Spinal cord (tissue), 10 donors: ENCODE measurements around the gene MGAT4B. TPM values are rescaled to one million over a fixed set of nuclear protein-coding genes. Genes with fewer than 3 reads are reported as not detected.
A peak's percentile ranks its signal among the peaks of the same experiment; 100 is the strongest.
"Not testable (repeated sequence)": the region's sequence is repeated elsewhere in the genome, so short reads cannot be mapped to it uniquely, and the experiment has no call there.

ENCODE experiments used
- DNase-seq, 6 donors: peaks; one replicate each; pipeline versions ENCODE4 v3.0.0 to v3.0.0-alpha.2; 2013 to 2015; ENCODE audit warnings: low spot score in 6 of 6, low read depth in 4 of 6
- H3K27ac ChIP-seq: one replicate; pipeline ENCODE4 v1.5.1; 2013; ENCODE audit warnings: low read depth, low read length, control low read depth
- H3K27me3 ChIP-seq: one replicate; pipeline ENCODE4 v1.6.1; 2013; ENCODE audit warnings: low read length; ENCODE audit not compliant: control insufficient read depth, insufficient read depth
- H3K36me3 ChIP-seq: one replicate; pipeline ENCODE4 v1.6.1; 2013; ENCODE audit warnings: low read length; ENCODE audit not compliant: control insufficient read depth, insufficient read depth
- H3K4me1 ChIP-seq: one replicate; pipeline ENCODE4 v1.6.1; 2013; ENCODE audit warnings: low read length; ENCODE audit not compliant: control insufficient read depth, insufficient read depth
- H3K4me3 ChIP-seq: one replicate; pipeline ENCODE4 v1.5.1; 2013; ENCODE audit warnings: low read depth, low read length, control low read depth
- H3K9me3 ChIP-seq: one replicate; pipeline ENCODE4 v1.6.1; 2013; ENCODE audit warnings: low read length; ENCODE audit not compliant: control insufficient read depth, insufficient read depth
- WGBS: methylation state at CpG from one replicate; pipeline ENCODE4 v1.1.5; 2013; ENCODE audit warnings: missing lambda C conversion rate; ENCODE audit not compliant: insufficient coverage; 5-methylcytosine and 5-hydroxymethylcytosine counted together
- polyA plus RNA-seq, 2 donors: library from polyadenylated mRNA; unstranded; fragments of 120-200 nt; gene quantifications; one replicate each; pipeline ENCODE4 v1.2.1, GENCODE V29; 2013; ENCODE audit not compliant: insufficient read length in 2 of 2
- total RNA-seq, 2 donors: library from RNA; depleted of rRNA in 1 of 2; stranded (reverse); fragments of 120-200 nt in 1 of 2; fragments of >200 nt in 1 of 2; gene quantifications; one replicate each; pipeline versions ENCODE4 v1.2.3 to v1.2.4, GENCODE V29; 2013 to 2014
- donor health status: healthy.

The MGAT4B gene
- total and polyA plus RNA-seq, 4 donors, result 69.4 to 211 (median 131) TPM

GRCh38 chr5:179795863-179796833 lies 10.5 kb downstream of the MGAT4B start:
- H3K4me1 ChIP-seq, result peaks cover 39% of the 10 kb centered on the region
- peaks cover 69% of the 10 kb centered on the region for H3K36me3 ChIP-seq
- peak in 4 of 6 donors; percentile 56 to 91 (median 78) for DNase-seq
- H3K27me3 ChIP-seq, result no peaks in the 10 kb centered on the region
- H3K9me3 ChIP-seq, result no peaks in the 10 kb centered on the region
- H3K27ac ChIP-seq, result no peak overlapping the region
- peak overlapping the region; percentile 36 for H3K4me3 ChIP-seq
- under 1% methylated on average over 113 of the region's 113 CpGs for WGBS

GRCh38 chr5:179795049-179795862 lies 11.4 kb downstream of the MGAT4B start:
- WGBS, result 4% methylated on average over 45 of the region's 53 CpGs
- H3K27ac ChIP-seq, result no peak overlapping the region
- H3K4me1 ChIP-seq, result peaks cover 39% of the 10 kb centered on the region
- H3K27me3 ChIP-seq, result no peaks in the 10 kb centered on the region
- H3K36me3 ChIP-seq, result peaks cover 60% of the 10 kb centered on the region
- no peaks in the 10 kb centered on the region for H3K9me3 ChIP-seq
- peak in 1 of 6 donors; percentile 37 for DNase-seq
- peak overlapping the region; percentile 18 for H3K4me3 ChIP-seq

GRCh38 chr5:179794575-179794974 lies 12.1 kb downstream of the MGAT4B start:
- WGBS, result 83% methylated on average over 2 of the region's 3 CpGs
- Histone ChIP-seq H3K27me3 (no peaks in the 10 kb centered on the region), H3K9me3 (no peaks in the 10 kb centered on the region), H3K4me1 (peaks cover 39% of the 10 kb centered on the region), H3K4me3 (no peak overlapping the region), H3K27ac (no peak overlapping the region), H3K36me3 (peaks cover 53% of the 10 kb centered on the region)
- no peak for DNase-seq

- Histone ChIP-seq H3K27ac (no peak overlapping the region), H3K27me3 (no peaks in the 10 kb centered on the region), H3K9me3 (no peaks in the 10 kb centered on the region), H3K36me3 (peaks cover 49% of the 10 kb centered on the region), H3K4me1 (peaks cover 39% of the 10 kb centered on the region), H3K4me3 (no peak overlapping the region)
- DNase-seq, result no peak
- 83% methylated on average over 2 of the region's 3 CpGs for WGBS
Observed at GRCh38 chr5:179794171-179794570, 12.5 kb downstream of the MGAT4B start.

- 44% methylated on average over 11 of the region's 19 CpGs for WGBS
- Histone ChIP-seq H3K9me3 (no peaks in the 10 kb centered on the region), H3K36me3 (peaks cover 43% of the 10 kb centered on the region), H3K27me3 (no peaks in the 10 kb centered on the region), H3K4me3 (no peak within 1 kb of the TSS), H3K27ac (peak within 1 kb of the TSS; percentile 25), H3K4me1 (peaks cover 39% of the 10 kb centered on the region)
- DNase-seq, result no peak
Observed at GRCh38 chr5:179793468-179794139, 13.1 kb downstream of the MGAT4B start, which contains the start of gene LTC4S. TSS of gene LTC4S (plus strand) at chr5:179793986. CDS start at chr5:179794081, 95 bp downstream.

- no peak for DNase-seq
- no peaks in the 10 kb centered on the region for H3K9me3 ChIP-seq
- no peaks in the 10 kb centered on the region for H3K27me3 ChIP-seq
- 86% methylated on average over 24 of the region's 24 CpGs for WGBS
- no peak overlapping the region for H3K4me3 ChIP-seq
- peaks cover 39% of the 10 kb centered on the region for H3K4me1 ChIP-seq
- H3K27ac ChIP-seq, result peak overlapping the region; percentile 25
- peaks cover 36% of the 10 kb centered on the region for H3K36me3 ChIP-seq
Observed at GRCh38 chr5:179792612-179793467, 13.8 kb downstream of the MGAT4B start.

GRCh38 chr5:179791881-179792611 lies 14.6 kb downstream of the MGAT4B start:
- Histone ChIP-seq H3K4me1 (peaks cover 37% of the 10 kb centered on the region), H3K27ac (no peak overlapping the region), H3K27me3 (no peaks in the 10 kb centered on the region), H3K4me3 (no peak overlapping the region), H3K36me3 (peaks cover 28% of the 10 kb centered on the region), H3K9me3 (no peaks in the 10 kb centered on the region)
- 67% methylated on average over 15 of the region's 15 CpGs for WGBS
- no peak for DNase-seq

- H3K27ac ChIP-seq, H3K4me3 ChIP-seq, H3K27me3 ChIP-seq, DNase-seq, H3K9me3 ChIP-seq: not testable (repeated sequence)
- Histone ChIP-seq H3K4me1 (peaks cover 14% of the 10 kb centered on the region), H3K36me3 (peaks cover 26% of the 10 kb centered on the region)
- WGBS, result 100% methylated on average over 7 of the region's 9 CpGs
Observed at GRCh38 chr5:179789278-179789677, 17.4 kb downstream of the MGAT4B start.
